Measurements from ENCODE around the gene YPEL2.
"Not testable (repeated sequence)": the region's sequence is repeated elsewhere in the genome, so short reads cannot be mapped to it uniquely, and the experiment has no call there.

Gene YPEL2

GRCh38 chr17:59331129-59331928, at the start of gene YPEL2:
YPEL2 (plus strand) TSS chr17:59331655; CDS start chr17:59353410, 21,755 bp downstream.
- peak; percentile 72 for DNase-seq (ENCODE audit: low read depth)

- no peak for DNase-seq (ENCODE audit: low read depth)
Observed at GRCh38 chr17:59284317-59284716, 47.1 kb upstream of the YPEL2 start.

- no peak for DNase-seq (ENCODE audit: low read depth)
Observed at GRCh38 chr17:59287452-59287851, 44.0 kb upstream of the YPEL2 start.

GRCh38 chr17:59287891-59288290, 43.6 kb upstream of the YPEL2 start:
- DNase-seq (ENCODE audit: low read depth): no peak

- no peak for DNase-seq (ENCODE audit: low read depth)
Observed at GRCh38 chr17:59289981-59290301, 41.5 kb upstream of the YPEL2 start.

DNA sequence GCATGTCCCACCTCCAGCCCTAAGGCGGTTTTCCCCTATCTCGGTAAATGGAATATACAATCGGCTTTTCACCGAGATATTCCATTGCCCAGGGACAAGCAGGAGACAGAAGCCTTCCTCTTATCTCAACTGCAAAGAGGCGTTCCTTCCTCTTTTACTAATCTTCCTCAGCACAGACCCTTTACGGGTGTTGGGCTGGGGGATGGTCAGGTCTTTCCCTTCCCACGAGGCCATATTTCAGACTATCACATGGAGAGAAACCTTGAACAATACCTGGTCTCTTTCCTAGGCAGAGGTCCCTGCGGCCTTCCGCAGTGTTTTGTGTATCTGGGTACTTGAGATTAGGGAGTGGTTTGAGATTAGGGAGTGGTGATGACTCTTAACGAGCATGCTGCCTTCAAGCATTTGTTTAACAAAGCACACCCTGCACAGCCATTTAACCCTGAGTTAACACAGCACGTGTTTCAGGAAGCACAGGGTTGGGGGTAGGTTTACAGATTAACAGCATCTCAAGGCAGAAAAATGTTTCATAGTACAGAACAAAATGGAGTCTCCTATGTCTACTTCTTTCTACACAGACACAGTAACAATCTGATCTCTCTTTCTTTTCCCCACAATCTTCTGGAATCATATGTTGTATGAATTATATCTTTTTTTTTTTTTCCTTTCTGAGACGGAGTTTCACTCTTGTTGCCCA, 41.0 kb upstream of the YPEL2 start:
- DNase-seq (ENCODE audit: low read depth): not testable (repeated sequence)

GRCh38 chr17:59292174-59292523, 39.3 kb upstream of the YPEL2 start:
- no peak for DNase-seq (ENCODE audit: low read depth)

DNA sequence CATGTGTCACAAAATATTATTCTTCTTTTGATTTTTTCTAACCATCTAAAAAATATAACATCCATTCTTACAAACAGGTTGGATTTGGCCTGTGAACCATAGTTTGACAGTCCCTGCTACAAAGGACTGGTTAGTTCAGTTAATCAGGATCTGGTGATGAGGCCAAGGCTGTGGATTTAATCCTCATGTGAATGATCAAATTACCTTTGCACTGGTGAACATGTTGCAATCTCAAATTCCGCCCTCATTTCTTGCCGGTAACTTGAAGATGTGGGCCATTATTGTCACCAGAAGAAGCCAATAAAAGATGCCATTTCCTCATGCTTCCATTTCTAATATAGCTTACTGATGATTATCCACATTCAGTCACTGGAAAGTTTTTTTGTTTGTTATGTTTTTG, 35.3 kb upstream of the YPEL2 start:
- no peak for DNase-seq (ENCODE audit: low read depth)

DNA sequence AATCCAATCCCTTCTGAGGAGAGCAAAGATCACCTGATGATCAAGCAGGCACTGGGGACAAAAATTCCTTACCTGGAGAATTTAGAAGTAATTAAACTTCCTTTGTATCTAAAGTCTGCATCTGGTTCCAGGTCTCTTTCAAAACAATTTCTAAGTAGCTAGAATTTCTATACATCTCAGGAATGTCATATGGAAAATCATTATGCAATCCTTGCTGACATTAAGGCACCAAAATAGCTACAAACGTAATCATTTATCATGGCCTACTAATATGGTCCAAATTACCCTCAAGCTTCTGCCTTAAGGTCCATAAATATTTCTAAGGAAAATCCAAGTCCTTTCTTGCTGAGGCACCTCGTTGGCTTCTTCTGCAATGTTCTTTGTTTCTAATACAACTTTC, 32.9 kb upstream of the YPEL2 start:
- DNase-seq (ENCODE audit: low read depth): no peak

- DNase-seq (ENCODE audit: low read depth): no peak
Observed at GRCh38 chr17:59299400-59300092, 31.9 kb upstream of the YPEL2 start.

GRCh38 chr17:59300941-59301340, 30.5 kb upstream of the YPEL2 start:
- DNase-seq (ENCODE audit: low read depth): no peak

GRCh38 chr17:59304811-59305210, 26.6 kb upstream of the YPEL2 start:
- no peak for DNase-seq (ENCODE audit: low read depth)

- DNase-seq (ENCODE audit: low read depth): no peak
Observed at GRCh38 chr17:59310263-59310920, 21.1 kb upstream of the YPEL2 start.

DNA sequence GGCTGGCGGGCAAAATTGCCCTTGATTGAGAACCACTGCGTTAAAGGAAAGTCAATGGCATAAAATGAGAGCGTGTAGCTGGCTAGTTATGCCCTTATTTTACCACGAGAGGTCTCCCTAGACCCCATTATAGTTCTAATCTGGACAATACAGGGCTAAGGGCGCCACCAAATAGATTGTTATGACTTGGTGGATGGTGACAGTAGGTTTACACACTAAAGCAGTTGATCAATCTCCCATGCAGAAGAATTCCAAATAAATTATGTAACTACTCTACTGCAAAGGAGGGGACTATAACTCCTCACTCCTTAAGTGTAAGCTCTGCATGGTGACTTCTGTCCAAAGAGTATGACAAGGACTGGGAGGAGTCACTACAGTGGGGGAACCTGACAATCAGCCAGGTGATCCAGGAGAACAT, 20.4 kb upstream of the YPEL2 start:
- peak; percentile 40 for DNase-seq (ENCODE audit: low read depth)

- not testable (repeated sequence) for DNase-seq (ENCODE audit: low read depth)
Observed at GRCh38 chr17:59311521-59311920, 19.9 kb upstream of the YPEL2 start.

- no peak for DNase-seq (ENCODE audit: low read depth)
Observed at GRCh38 chr17:59315866-59316265, 15.6 kb upstream of the YPEL2 start.

- DNase-seq (ENCODE audit: low read depth): no peak
Observed at GRCh38 chr17:59327121-59327980, 4.1 kb upstream of the YPEL2 start.

GRCh38 chr17:59327981-59328290, 3.5 kb upstream of the YPEL2 start:
- no peak for DNase-seq (ENCODE audit: low read depth)

DNA sequence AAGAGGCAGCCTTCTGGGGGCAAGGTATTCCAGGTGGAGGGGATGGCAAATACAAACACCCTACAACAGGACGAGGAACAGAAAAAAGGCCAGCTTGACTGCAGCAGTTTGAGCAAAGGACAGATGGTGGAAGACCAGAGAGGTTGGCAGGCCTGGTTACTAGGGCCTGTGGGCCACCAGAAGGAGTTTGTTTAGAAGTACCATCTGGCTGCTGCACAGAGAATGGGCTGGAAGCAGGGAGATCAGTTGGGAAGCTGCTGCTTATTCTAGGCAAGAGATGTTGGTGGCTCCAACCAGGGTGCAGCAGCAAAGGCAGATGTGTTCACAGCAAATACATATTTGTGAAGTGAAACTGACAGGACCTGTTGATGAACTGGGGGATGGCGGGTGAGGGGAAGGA, 2.9 kb upstream of the YPEL2 start:
- no peak for DNase-seq (ENCODE audit: low read depth)

GRCh38 chr17:59329176-59330052, 2.0 kb upstream of the YPEL2 start:
- peak; percentile 39 for DNase-seq (ENCODE audit: low read depth)
